GM18517 (cell line): ENCODE measurements around the gene GPR160.
"Not testable (repeated sequence)": the region's sequence is repeated elsewhere in the genome, so short reads cannot be mapped to it uniquely, and the experiment has no call there.

Experiments
- ATAC-seq: cut with Tn5 transposase; IDR thresholded peaks from one replicate; pipeline ENCODE4 v1.9.1; 2021; ENCODE audit warnings: mild to moderate bottlenecking, moderate library complexity; ENCODE audit not compliant: unreplicated experiment

The GPR160 gene, protein sequence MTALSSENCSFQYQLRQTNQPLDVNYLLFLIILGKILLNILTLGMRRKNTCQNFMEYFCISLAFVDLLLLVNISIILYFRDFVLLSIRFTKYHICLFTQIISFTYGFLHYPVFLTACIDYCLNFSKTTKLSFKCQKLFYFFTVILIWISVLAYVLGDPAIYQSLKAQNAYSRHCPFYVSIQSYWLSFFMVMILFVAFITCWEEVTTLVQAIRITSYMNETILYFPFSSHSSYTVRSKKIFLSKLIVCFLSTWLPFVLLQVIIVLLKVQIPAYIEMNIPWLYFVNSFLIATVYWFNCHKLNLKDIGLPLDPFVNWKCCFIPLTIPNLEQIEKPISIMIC

DNA sequence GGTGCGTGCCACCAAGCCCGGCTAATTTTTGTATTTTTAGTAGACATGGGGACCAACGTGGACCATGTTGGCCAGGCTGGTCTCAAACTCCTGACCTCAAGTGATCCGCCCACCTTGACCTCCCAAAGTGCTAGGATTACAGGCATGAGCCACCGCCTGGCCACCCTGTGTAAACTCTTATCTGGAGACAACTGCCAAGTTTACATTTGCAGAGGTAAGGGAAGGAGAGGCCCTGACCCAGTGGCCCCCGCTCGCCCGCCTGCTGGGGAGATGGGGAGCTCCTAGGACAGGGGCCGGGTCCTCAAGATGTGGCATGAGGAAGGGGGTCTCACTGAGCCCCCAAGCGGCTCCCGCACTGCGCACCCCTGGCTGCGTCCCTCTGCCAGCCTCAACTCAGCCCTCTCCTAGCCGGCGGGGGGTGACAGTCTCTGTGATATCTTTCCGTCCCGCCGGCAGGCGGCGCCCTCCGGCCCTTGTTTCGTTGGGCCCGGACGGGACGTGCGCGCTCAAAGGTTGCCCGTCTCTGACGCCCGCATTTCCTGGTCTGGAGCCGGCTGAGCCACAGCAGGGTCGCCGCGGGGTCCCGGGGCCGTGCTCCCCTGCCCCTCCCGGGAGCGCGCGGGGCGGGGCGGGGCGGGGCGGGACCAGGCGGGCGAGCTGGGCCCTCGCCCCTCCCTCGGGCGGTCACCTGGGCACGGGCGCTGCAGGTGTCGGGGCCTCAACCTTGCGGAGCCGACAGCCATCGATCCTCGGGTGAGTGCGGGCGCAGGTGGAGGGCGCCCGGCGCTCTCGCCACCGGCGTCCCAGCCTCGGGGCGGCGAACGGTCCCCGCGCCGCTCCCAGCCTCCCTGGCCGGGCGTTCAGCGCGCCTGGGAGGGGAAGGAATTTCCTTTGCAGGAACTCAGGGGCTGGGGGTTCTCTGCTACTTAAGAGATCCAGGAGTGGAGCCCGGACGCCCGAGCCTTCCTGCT lies at the start of gene GPR160:
TSS of gene GPR160 (plus strand) at position 533 of the 971 bp plus-strand sequence. CDS start 45,978 bp downstream, outside the sequence.
- ATAC-seq, result peak; percentile 77

DNA sequence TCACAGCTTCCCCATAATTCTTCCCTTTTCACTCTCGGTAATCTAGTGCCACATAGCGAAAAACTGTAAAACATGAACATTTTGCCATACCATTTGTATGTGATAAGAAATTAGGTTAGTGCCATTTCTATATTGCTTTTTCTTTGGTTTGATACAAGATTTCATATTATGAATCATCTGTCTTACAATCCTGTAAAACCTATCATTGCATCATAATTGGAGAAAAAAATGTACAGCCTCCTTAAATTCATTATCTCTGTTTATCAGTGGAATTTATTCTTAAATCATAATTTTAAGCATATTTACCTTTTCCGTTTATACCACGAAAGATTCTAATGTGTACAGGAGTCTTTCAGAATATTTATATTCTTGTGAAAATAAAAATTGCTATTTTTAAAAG lies 47.4 kb upstream of the GPR160 start:
- no peak for ATAC-seq

DNA sequence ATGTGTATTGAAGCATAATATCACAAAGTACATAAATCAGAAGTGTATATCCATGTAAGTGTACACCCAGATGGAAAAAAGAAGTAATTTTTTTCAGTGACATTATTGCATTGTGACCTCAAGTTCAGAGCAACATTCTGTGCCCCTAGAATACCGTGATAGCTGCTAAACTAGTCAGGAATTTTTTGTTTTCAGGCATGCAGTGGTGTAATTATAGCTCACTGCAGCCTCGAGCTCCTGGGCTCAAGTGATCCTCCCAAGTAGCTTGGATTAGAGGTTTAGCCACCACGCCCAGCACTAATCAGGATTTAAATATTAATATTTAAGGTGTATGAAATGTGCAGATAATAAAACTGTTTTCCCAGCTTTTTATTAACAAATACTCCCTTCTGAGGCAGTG lies 45.6 kb upstream of the GPR160 start:
- ATAC-seq, result no peak

DNA sequence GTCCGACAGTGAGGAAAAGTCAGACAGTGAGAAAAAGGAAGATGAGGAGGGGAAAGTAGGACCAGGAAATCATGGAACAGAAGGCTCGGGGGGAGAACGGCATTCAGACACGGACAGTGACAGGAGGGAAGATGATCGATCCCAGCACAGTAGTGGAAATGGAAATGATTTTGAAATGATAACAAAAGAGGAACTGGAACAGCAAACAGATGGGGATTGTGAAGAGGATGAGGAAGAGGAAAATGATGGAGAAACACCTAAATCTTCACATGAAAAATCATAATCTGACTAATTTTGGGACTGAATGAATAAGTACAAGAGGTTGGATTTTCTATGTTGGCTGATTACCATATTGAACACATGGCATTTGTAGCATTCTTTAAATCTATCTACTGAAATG lies 45.0 kb upstream of the GPR160 start:
- ATAC-seq, result no peak

DNA sequence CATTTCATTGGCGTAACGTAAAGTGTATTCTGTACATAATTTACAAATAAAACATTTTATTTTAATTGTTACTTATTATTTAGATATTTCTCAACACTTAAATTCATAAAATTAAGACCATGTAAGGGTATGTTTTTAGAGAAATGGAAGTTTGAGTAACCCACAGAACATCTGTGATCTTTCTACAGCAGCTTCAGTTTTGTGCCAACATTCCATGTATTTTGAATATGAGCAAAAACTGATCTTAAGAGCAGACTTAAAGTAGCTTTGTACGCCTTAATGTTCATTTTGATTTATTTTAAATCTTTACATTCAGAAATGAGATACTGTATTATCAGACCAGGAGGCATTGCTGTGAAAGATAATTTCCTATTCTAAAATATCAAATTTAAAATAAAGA lies 44.0 kb upstream of the GPR160 start:
- ATAC-seq, result no peak

DNA sequence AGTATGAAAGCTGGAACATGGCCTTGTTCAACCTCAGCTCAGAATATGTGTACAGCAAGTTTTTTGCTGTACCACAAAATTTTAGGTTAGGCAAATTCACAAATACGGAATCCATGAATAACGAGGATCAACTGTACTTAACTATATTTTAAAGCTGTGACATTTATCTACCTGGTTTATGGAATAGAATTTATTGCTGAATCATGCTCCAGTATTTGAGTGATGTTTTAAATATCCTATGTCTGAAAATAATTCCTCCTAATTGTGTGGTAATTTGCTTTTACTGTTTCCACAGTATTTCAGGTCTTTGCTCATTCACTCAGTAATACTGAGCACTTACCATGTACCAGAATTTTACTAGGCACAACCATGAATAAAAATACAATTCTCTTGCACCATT lies 41.7 kb upstream of the GPR160 start:
- ATAC-seq, result no peak

DNA sequence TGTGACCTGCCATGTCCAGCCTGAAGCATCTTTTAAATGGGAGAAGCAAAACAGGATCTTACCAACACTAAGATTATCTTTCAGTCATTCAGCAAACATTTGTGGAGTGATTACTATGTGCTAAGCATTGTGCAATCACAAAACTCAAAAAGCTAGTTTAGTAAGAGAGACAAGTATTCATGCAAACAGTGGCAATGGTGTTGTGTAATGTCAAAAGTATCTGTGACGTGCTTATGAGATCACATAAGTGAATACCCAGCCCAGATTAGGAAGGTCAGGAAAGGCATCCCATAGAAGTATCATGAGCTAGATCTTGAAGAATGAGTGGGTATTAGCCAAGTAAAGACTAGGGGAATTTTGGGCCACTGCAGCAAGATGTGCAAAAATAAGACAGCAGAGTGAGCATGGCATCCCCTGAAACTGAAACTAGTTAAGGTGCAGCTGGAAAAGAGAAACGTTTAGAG lies 39.1 kb upstream of the GPR160 start:
- ATAC-seq, result no peak

DNA sequence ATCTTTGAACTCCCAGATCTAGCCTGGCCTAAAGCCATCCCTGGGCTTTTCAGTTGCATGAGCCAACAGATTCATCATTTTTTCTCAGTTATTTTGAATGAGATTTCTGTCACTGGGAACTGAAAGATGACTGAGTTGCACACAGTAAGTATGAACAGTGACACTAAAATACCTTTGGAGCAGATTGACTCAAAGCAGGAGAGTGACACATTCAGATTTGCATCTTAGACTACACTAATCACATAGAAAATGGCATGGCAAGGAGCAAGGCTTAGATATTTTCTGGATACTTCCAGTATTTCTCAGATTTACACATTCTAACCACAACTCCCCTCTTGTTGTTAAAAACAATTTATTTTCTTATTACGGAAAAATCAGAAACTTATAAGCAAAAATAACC lies 38.4 kb upstream of the GPR160 start:
- peak; percentile 91 for ATAC-seq

DNA sequence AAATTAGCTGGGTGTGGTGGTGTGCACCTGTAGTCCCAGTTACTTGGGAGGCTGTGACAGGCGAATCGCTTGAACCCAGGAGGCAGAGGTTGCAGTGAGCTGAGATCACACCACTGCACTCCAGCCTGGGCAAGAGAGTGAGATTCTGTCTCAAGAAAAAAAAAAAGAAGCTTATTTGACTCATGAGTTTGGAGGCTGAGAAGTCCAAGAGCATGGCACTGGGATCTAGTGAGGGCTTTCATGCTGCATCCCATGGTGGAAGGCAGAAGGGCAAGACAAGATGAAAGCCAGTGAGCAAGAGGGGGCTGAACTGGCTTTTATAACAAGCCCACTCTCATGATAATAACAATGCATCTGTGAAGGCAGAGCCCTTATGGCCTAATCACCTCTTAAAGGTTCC lies 37.7 kb upstream of the GPR160 start:
- no peak for ATAC-seq

DNA sequence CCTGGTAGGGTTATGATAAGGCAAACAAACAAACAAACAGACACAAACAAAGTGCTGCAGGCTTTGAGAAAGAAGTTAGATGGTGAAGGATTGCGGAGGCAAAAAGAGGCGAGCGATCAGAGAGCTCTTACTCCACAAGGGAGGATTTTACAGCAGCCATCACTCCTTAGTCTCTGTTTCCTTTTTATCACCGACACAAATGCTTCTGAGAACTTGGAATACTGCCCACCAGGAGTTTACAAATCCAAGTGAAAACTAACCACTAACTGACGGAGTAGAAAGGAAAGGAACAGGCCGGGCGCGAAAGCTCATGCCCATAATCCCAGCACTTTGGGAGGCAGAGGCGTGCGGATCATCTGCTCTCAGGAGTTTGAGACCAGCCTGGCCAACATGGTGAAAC lies 35.6 kb upstream of the GPR160 start:
- ATAC-seq, result no peak

DNA sequence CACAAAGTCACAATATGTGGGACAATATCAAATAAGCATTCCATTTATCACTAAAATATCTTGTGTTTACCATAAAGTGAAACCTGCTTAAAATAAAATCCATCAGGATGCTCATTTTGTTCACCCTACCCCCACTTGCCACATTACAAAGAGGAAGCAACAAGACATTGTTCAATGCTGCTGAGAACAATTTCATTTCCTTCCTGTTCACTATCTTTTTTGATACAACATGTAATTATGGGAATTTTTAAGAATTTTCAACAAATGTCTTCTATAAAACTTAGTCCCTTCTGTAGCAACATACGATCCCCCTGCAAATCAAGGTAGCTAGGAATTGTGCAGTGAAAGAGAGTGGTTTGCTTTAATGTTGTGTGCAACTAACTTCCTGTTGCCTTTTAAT lies 34.9 kb upstream of the GPR160 start:
- no peak for ATAC-seq

DNA sequence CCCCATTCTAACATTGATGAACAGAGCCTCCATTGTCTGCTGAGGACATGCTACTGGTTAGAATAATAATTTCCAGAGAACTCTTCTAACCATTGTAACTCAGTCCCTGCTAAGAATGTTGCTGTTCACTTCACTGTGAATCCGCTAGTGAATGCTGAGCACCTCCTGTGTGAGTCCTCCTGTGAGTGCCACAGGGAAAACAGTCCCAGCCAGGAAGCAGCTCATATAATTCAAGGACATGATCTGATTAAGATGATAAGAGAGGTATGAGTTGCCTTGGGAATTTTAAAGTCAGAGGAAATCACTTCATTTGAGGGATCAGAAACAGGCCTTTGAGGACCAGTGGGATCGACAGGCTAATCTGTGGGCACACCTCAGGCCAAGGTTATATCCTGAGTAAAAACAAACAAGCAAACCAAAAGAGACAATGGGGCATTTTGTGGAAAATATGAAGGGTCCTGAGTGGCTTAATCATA lies 33.9 kb upstream of the GPR160 start:
- ATAC-seq, result no peak

DNA sequence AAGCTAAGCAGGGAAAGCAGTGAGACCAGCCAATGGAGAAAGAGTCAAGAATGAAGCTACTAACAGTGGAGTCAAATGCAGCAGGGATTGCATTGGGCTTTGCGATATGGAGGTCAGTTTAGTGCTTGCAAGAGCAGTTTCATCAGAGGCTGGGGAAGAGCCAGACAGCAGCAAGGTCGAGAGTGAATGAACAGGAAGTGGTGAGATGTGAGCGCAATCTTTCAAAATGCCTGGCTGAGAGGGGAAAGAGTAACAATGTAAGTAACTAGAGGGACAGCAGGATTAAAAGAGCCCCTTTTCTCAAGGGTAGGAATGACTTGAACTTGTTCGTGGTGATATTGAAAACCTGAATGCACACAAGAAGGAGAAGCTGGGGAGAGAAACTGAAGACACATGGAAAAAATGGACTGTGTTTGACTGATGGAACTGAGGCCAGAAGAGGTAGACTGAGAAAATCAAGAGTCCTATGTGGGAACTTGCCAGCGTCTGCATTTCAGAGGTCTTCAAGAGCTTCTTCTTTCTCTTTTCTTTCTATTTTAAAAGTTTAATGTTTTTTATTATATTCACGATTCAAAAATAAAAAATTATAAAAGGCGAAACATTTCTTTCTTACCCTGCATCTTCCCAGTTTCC lies 30.6 kb upstream of the GPR160 start:
- ATAC-seq, result peak; percentile 88

DNA sequence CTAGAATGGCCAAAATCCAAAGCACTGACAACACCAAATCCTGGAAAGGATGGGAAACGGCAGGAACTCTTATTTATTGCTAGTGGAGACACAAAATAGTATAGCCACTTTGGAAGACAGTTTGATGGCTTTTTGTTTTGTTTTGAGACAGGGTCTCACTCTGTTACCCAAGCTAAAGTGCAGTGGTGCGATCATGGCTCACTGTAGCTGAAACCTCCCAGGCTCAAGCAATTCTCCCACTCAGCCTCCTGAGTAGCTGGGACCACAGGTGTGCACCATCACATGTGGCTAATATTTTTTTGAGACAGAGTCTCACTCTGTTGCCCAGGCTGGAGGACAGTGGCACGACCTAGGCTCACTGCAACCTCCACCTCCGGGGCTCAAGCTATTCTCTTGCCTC lies 27.3 kb upstream of the GPR160 start:
- ATAC-seq, result no peak

DNA sequence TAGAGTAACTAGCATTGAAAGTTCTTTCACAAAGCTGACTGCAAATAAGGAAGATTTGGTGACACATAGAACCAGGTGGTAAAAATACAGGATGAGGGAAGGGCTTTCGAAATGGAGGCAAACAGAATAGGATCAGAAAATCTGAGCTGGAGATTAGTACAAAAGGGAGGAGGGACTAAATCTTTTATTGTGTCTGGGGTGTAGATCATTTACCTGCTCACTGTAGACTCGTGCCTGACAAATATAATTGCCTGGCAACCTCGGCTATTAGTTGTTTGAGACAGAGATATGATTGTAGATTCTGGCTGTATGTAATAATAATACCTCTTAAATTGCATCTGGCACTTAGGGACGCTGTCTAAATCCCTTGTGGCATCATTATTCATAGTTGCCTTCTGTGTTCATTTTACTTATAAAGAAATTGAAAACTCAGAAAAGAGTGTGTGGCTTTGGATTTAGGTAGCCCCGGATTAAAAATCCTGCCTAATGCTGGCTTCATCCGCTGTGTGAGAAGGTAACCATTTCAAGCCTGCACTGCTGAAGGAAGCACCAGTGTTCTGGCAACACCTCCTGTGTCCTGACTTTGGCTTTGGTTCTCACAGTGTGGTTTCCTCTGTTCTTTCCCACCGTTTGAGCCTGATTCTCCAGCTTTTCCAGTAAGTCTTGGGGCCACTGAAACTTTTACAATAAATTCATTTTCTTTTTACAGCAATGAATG lies 25.0 kb upstream of the GPR160 start:
- no peak for ATAC-seq

DNA sequence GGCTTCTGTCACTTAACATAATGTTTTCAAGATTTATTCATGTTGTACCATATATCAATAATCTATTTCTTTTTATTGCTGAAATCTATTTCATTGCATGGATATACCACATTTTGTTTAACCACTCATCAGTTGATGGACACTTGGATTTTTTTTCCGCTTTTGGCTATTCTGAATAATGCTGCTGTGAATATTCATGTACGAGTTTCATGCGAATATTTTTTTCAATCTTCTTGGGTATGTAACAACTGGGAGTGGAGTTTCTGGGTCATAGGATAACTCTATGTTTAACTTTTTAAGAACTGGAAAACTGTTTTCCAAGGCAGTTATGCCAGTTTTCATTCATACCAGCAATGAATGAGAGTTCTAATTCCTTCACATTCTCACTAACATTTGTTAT lies 21.7 kb upstream of the GPR160 start:
- no peak for ATAC-seq

DNA sequence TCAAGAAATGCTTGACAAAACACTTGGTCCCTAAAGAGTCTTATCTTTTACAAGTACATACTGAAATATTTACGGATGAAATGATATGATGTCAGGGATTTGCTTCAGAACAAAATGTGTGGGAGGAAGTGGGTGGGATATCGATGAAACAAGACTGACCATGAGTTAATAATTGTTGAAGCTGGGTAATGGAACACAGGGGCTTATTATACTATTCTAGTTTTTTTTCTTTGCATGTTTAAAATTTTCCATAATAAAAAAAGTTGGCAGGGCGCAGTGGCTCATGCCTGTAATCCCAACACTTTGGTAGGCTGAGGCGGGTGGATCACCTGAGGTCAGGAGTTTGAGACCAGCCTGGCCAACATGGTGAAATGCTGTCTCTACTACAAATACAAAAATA lies 18.5 kb upstream of the GPR160 start:
- not testable (repeated sequence) for ATAC-seq

DNA sequence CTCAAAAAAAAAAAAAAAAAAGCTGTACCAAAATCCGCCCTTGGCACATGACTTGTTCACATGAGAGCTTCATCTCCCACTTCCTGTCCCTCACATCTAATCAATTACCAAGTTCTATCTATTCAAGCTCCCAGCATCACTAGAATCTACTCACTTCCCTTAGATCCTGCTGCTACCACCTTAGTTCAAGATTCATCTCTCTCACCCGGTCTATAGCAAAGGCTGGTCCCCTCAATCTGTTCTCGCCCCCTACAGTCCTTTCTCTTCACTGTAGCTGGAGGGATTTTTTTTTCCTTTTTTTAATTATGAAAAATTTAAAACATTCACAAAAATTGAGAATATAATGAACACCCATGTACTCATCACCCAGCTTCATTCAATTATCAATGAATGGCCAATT lies 16.7 kb upstream of the GPR160 start:
- no peak for ATAC-seq

DNA sequence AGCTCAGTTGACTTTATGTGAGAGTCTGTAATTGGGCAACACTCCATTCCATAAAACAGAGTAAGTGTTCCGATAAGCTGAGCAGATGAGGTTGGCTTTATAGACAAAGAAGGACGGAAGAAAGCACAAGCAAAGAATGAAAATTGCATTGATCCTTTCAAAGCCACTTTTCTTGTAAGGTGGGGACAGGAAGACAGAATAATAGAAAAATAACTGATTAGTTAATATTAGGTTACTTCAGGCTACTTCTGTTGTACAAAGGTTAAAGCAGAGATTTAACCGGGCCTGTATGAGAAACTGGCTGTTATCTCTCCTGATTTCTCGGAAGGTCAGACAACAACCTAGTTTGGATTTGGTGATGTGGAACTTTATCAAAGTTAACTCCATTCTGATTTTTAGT lies 15.5 kb upstream of the GPR160 start:
- no peak for ATAC-seq

DNA sequence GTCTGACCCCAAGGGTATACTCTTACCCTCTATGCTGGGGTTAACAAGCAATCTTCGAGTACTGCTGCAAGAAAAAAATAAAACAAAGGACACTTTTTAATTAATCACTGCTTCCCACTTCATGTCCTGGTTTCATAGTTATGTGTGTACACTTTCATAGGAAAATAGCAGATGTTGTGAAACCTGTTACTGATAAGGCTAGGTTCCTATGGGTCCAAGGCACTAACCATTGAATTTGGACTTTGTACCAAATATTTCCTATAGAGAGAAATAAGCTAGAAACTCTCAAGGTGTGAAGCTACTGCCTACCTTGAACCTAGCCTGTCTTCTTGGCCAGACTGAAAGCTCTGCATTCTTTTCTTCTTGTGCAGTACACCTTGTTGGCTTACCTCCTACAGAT lies 14.6 kb upstream of the GPR160 start:
- ATAC-seq, result no peak

DNA sequence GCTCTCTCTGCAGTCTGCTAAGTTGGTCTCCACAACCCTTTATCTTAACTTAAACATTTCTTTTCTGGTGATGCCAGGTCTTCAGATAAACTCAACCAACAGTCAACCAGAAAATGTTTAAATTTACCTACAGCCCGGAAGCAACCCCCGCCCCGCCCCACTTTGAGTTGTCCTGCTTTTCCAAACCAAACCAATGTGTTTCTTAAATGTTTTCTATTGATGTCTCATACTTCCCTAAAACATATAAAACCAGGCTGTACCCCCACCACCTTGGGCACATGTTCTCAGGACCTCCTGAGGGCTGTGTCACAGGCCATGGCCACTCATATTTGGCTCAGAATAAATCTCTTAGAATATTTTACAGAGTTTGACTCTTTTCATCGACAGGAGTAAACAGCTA lies 13.2 kb upstream of the GPR160 start:
- ATAC-seq, result no peak
